GM12801 (cell line): ENCODE results near the gene PEA15.

ENCODE experiments used
- CTCF ChIP-seq: IDR thresholded peaks from one replicate; pipeline ENCODE4 v1.5.1; 2011; ENCODE audit warnings: control low read depth; ENCODE audit not compliant: insufficient read length; ENCODE audit errors: extremely low read depth

PEA15 gene

GRCh38 chr1:160179336-160179735, 25.8 kb upstream of the PEA15 start:
- no peak for TF ChIP-seq CTCF

GRCh38 chr1:160186246-160186645, 18.9 kb upstream of the PEA15 start:
- no peak for TF ChIP-seq CTCF

GRCh38 chr1:160186729-160187128, 18.5 kb upstream of the PEA15 start:
- TF ChIP-seq CTCF: no peak

- TF ChIP-seq CTCF: no peak
Measured at GRCh38 chr1:160187407-160187806, 17.8 kb upstream of the PEA15 start.

- no peak for TF ChIP-seq CTCF
Measured at GRCh38 chr1:160188341-160188740, 16.8 kb upstream of the PEA15 start.

- no peak for TF ChIP-seq CTCF
Measured at GRCh38 chr1:160189649-160190625, 15.2 kb upstream of the PEA15 start, which contains the start of gene CASQ1. CASQ1 (plus strand) TSS chr1:160190575; CDS start chr1:160190752, 177 bp downstream.

GRCh38 chr1:160191756-160192155, 13.4 kb upstream of the PEA15 start:
- no peak for TF ChIP-seq CTCF
